ENCODE measurements around the gene GSE1.
A peak's percentile ranks its signal among the peaks of the same experiment; 100 is the strongest.
"Not testable (repeated sequence)": the region's sequence is repeated elsewhere in the genome, so short reads cannot be mapped to it uniquely, and the experiment has no call there.

Gene GSE1

GRCh38 chr16:85590506-85590832 lies 22.7 kb upstream of the GSE1 start:
- no peak overlapping the region for H3K4me3 ChIP-seq (ENCODE audit: severe bottlenecking)
- DNase-seq (ENCODE audit: low spot score) (no peak), ATAC-seq (ENCODE audit: low read depth) (no peak)
- no peaks in the 10 kb centered on the region for H3K9me3 ChIP-seq (ENCODE audit: severe bottlenecking)
- no peak for TF ChIP-seq CTCF (IDR thresholded peaks at IDR 0.05; ENCODE audit: poor library complexity, severe bottlenecking)
- no peaks in the 10 kb centered on the region for H3K36me3 ChIP-seq (ENCODE audit: low read depth)
- no peaks in the 10 kb centered on the region for H3K27me3 ChIP-seq (ENCODE audit: insufficient read depth, poor library complexity, severe bottlenecking)
- H3K27ac ChIP-seq (ENCODE audit: poor library complexity, severe bottlenecking) = no peak overlapping the region
- H3K4me1 ChIP-seq (ENCODE audit: insufficient read depth, poor library complexity, severe bottlenecking) = no peaks in the 10 kb centered on the region

- no peak for TF ChIP-seq CTCF (IDR thresholded peaks at IDR 0.05; ENCODE audit: poor library complexity, severe bottlenecking)
- no peak overlapping the region for H3K4me3 ChIP-seq (ENCODE audit: severe bottlenecking)
- no peaks in the 10 kb centered on the region for H3K4me1 ChIP-seq (ENCODE audit: insufficient read depth, poor library complexity, severe bottlenecking)
- ATAC-seq (ENCODE audit: low read depth) = no peak
- no peak for DNase-seq (ENCODE audit: low spot score)
- no peaks in the 10 kb centered on the region for H3K27me3 ChIP-seq (ENCODE audit: insufficient read depth, poor library complexity, severe bottlenecking)
- H3K9me3 ChIP-seq (ENCODE audit: severe bottlenecking) = no peaks in the 10 kb centered on the region
- no peaks in the 10 kb centered on the region for H3K36me3 ChIP-seq (ENCODE audit: low read depth)
- no peak overlapping the region for H3K27ac ChIP-seq (ENCODE audit: poor library complexity, severe bottlenecking)
These were observed 21.7 kb upstream of the GSE1 start for GRCh38 chr16:85591381-85591780.

- not testable (repeated sequence) for ATAC-seq (ENCODE audit: low read depth); H3K4me1 ChIP-seq (ENCODE audit: insufficient read depth, poor library complexity, severe bottlenecking); H3K27ac ChIP-seq (ENCODE audit: poor library complexity, severe bottlenecking); H3K27me3 ChIP-seq (ENCODE audit: insufficient read depth, poor library complexity, severe bottlenecking); DNase-seq (ENCODE audit: low spot score); H3K9me3 ChIP-seq (ENCODE audit: severe bottlenecking); H3K36me3 ChIP-seq (ENCODE audit: low read depth); H3K4me3 ChIP-seq (ENCODE audit: severe bottlenecking)
These were observed 20.8 kb upstream of the GSE1 start for GRCh38 chr16:85592277-85592676.

GRCh38 chr16:85592700-85593493 lies 20.2 kb upstream of the GSE1 start:
- H3K27ac ChIP-seq (ENCODE audit: poor library complexity, severe bottlenecking) = no peak overlapping the region
- no peaks in the 10 kb centered on the region for H3K4me1 ChIP-seq (ENCODE audit: insufficient read depth, poor library complexity, severe bottlenecking)
- DNase-seq (ENCODE audit: low spot score) (no peak), ATAC-seq (ENCODE audit: low read depth) (peak; percentile 59; the same call in 2 of the 3 replicates)
- no peaks in the 10 kb centered on the region for H3K36me3 ChIP-seq (ENCODE audit: low read depth)
- no peak overlapping the region for H3K4me3 ChIP-seq (ENCODE audit: severe bottlenecking)
- no peaks in the 10 kb centered on the region for H3K9me3 ChIP-seq (ENCODE audit: severe bottlenecking)
- no peak for TF ChIP-seq CTCF (IDR thresholded peaks at IDR 0.05; ENCODE audit: poor library complexity, severe bottlenecking)
- H3K27me3 ChIP-seq (ENCODE audit: insufficient read depth, poor library complexity, severe bottlenecking) = no peaks in the 10 kb centered on the region

- no peak for TF ChIP-seq CTCF (IDR thresholded peaks at IDR 0.05; ENCODE audit: poor library complexity, severe bottlenecking)
- Histone ChIP-seq H3K4me3 (ENCODE audit: severe bottlenecking) (no peak overlapping the region), H3K36me3 (ENCODE audit: low read depth) (no peaks in the 10 kb centered on the region), H3K27me3 (ENCODE audit: insufficient read depth, poor library complexity, severe bottlenecking) (no peaks in the 10 kb centered on the region), H3K9me3 (ENCODE audit: severe bottlenecking) (no peaks in the 10 kb centered on the region), H3K27ac (ENCODE audit: poor library complexity, severe bottlenecking) (no peak overlapping the region), H3K4me1 (ENCODE audit: insufficient read depth, poor library complexity, severe bottlenecking) (no peaks in the 10 kb centered on the region)
- DNase-seq (ENCODE audit: low spot score) (no peak), ATAC-seq (ENCODE audit: low read depth) (no peak)
These were observed 19.5 kb upstream of the GSE1 start for GRCh38 chr16:85593494-85594221.

Data from RWPE2 (cell line).